GM13977 (cell line): Measurements from ENCODE around the gene NPL.

ENCODE experiments used
- DNase-seq: peaks from one replicate; pipeline ENCODE4 v3.0.0; 2012; ENCODE audit warnings: low spot score
- in situ Hi-C: fragments of 300-500 bp; cut with MboI; formaldehyde crosslinking; loops from one replicate; pipeline ENCODE4 v1.12.0; 2022; ENCODE audit warnings: low sequenced_read_pairs, low pct_unique_long_range_greater_than_20kb, mixed read lengths, inconsistent platforms; ENCODE audit not compliant: unreplicated experiment
- TF ChIP-seq, protein P1 (sequence below): IDR thresholded peaks from 2 replicates; pipeline ENCODE4 v1.5.1; 2012; ENCODE audit warnings: mild to moderate bottlenecking, control low read depth; ENCODE audit not compliant: insufficient read depth; ENCODE audit errors: extremely low read depth, missing control alignments

NPL gene

DNA sequence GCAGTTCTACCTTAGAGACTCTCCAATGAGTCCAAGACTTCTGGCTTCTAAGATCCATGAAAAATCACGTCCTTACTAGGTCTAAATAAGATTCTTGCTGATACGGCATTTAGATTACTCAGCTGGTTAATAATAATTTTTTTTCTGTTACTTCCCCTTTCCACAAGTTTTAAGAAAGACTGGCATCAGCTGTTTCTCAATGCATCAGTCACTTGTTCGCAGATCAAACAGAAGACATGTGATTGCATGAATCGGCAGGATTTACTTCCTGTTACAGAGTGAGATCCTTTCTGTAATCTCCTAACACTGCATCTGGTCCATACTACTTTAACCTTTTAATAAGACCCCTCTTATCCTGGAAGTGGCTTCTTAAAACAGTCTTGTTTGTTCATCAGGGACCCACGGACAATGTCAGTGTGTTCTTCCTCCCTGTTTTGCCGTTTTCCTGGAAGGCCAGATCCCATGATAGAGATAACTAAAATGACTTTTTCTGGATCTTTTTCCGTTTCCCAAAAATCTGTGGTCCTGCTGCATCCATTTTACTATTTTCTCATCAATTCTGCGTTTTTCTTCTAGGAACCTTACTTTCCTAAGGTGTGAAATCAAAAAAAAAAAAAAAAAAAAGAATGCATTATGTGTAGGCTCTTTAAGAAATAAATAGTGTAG is 6.1 kb downstream of the NPL start:
- in situ Hi-C loops: no loop called here
- TF ChIP-seq, protein P1, sequence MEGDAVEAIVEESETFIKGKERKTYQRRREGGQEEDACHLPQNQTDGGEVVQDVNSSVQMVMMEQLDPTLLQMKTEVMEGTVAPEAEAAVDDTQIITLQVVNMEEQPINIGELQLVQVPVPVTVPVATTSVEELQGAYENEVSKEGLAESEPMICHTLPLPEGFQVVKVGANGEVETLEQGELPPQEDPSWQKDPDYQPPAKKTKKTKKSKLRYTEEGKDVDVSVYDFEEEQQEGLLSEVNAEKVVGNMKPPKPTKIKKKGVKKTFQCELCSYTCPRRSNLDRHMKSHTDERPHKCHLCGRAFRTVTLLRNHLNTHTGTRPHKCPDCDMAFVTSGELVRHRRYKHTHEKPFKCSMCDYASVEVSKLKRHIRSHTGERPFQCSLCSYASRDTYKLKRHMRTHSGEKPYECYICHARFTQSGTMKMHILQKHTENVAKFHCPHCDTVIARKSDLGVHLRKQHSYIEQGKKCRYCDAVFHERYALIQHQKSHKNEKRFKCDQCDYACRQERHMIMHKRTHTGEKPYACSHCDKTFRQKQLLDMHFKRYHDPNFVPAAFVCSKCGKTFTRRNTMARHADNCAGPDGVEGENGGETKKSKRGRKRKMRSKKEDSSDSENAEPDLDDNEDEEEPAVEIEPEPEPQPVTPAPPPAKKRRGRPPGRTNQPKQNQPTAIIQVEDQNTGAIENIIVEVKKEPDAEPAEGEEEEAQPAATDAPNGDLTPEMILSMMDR: no peak
- DNase-seq: no peak

DNA sequence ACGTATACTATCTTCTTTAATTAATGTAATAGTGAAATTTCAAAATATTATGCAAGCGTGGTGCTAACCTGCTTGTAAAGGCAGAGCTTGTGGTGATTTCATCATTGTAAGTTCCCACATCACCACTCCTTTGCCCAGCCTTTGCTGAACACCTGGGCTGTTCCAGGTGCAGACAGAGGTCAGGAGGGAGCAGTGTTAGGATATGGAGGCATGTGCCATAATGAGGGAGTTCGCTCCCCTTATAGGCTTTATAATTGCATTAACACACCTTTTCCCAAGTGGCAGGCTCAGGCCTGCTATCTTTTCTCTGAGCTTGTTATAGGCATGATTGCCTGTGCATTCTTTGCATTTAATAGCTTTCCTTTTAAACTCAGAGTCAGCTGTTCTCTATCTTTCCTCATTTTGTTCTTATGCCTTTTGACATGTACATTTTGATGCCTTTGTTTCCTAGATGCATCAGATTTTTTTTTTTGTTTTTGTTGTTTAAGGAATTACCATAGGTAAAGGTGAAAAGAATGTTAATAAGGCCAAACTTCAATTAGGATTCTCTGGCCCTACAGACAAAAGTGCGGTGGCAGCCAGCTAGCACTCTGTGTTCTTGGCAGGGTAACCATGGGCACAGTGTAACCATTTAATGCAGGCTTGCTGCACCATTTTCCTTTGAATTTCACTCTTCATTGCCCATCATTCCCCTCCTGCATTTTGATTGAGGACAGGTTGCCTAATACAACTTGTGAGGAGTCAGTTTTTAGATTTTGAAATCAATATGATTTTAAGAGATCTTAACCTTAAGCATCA is 12.6 kb downstream of the NPL start:
- TF ChIP-seq, protein P1: no peak
- DNase-seq: no peak
- in situ Hi-C loops: no loop called here

DNA sequence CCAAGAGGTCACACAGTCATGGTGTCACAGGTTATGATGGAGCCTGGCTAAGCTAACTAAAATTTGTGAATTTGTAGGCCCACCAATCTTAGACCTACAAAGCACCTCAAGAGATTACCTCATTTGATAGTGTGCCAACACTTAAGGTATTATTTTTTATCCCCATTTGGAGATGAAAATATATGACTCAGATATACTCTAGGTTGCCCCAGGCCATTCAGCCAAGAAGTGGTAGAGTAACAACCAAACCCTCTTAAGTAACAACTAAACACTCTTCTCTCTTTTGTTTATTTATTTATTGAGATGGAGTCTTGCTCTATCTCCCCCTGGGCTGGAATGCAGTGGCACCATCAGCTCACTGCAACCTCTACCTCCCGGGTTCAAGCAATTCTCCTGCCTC is 14.3 kb downstream of the NPL start:
- TF ChIP-seq, protein P1: no peak
- in situ Hi-C loops: no loop called here
- no peak for DNase-seq

DNA sequence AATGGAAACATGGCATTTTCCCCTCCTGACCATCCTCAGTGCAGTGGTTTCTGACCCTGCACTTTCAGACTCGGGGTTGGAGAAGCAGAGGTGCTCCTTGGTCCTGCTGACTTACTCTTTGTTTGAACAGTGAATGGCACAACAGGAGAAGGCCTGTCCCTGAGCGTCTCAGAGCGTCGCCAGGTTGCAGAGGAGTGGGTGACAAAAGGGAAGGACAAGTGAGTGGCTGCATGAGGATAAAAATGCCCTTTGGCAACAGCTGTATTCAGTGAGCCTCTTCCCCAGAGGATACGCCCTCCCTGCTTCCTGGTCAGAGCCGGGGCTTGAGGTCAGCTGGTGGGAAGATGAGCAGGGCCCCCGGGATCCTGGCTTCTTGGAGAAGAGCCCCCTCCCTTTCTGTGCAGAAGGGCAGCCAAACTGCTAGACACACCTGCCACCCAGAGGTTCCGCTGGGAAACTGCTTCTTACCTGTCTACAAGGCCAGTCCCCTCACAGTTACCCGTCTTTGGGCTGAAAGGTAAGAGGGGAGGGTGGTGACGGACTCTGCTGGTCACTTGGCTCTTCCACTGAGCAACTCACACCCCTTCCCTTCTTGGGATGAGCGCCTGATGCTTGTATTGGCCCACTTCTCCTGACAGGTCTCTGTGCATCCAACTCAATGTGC is 16.6 kb downstream of the NPL start:
- in situ Hi-C loops: no loop called here
- no peak for DNase-seq
- TF ChIP-seq, protein P1: no peak

DNA sequence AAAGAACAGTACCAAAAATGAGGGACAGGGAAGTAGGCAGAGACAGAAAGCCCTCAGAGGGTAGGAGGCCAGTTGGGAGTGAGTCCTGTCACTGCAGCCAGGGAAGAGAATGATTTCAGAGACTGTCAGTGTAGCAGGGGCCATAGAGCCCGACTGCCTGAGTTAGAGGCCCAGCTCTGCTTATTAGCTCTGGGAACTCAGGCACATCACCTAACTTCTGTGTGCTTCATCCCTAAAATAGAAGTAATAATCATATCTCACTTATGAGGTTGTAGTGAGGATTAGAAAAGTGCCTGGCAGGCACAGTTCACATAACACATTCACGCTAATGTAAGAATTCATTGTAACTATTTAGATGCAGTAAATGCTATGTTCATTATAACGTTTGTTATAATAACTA is 18.3 kb downstream of the NPL start:
- no peak for DNase-seq
- TF ChIP-seq, protein P1: no peak
- in situ Hi-C loops: no loop called here

DNA sequence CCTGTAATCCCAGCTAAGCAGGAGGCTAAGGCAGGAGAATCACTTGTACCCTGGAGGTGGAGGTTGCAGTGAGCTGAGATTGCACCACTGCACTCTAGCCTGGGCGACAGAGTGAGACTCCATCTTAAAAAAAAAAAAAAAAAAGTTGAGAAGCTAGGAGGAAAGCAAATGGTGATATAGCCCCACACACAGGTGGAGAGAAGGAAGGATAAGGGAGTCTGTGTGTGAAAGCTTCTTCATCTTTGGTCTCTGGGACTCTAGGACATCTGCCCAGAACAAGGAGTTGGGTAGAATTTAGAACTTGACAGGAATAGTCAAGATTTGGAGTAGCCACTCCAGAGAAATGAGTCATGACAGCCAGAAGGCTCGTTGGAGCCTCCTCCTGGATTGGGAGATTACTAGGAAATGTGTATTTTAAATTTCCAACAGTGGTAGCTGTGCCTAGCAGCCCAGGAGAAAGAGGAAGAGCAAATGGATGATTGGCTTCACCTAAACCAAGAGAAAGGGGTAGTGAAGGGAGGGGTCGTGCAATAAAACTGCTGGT is 19.9 kb downstream of the NPL start:
- no peak for DNase-seq
- TF ChIP-seq, protein P1: no peak
- in situ Hi-C loops: no loop called here
